LNCaP clone FGC (cell line): ENCODE measurements around the gene DBR1.

Source experiments
- DNase-seq: peaks from one replicate; pipeline ENCODE4 v3.0.0-alpha.2; 2011; ENCODE audit warnings: low read depth
- H3K4me3 ChIP-seq: 2 replicates; pipeline ENCODE4 v1.5.1; 2011; ENCODE audit warnings: mild to moderate bottlenecking, low read depth, low read length, control low read depth
- CTCF ChIP-seq: IDR thresholded peaks from 2 replicates; pipeline ENCODE4 v1.5.1; 2012; ENCODE audit warnings: mild to moderate bottlenecking; ENCODE audit not compliant: control insufficient read depth, insufficient read depth; ENCODE audit errors: extremely low read depth

DBR1 gene

GRCh38 chr3:138186803-138187295 is 12.1 kb upstream of the DBR1 start:
- peak overlapping the region; percentile 94 for H3K4me3 ChIP-seq
- DNase-seq = no peak
- TF ChIP-seq CTCF = no peak

GRCh38 chr3:138186221-138186620 is 11.5 kb upstream of the DBR1 start:
- peak overlapping the region; percentile 94 for H3K4me3 ChIP-seq
- no peak for DNase-seq
- no peak for TF ChIP-seq CTCF

- no peak for DNase-seq
- H3K4me3 ChIP-seq = no peak overlapping the region
- no peak for TF ChIP-seq CTCF
Observed at GRCh38 chr3:138184994-138185393, 10.3 kb upstream of the DBR1 start.

GRCh38 chr3:138180375-138181029 is 5.8 kb upstream of the DBR1 start:
- TF ChIP-seq CTCF = peak; percentile 85
- no peak for DNase-seq
- H3K4me3 ChIP-seq = no peak overlapping the region

GRCh38 chr3:138173769-138174420 is 826 bp downstream of the DBR1 start:
- no peak for TF ChIP-seq CTCF
- peak overlapping the region; percentile 87 for H3K4me3 ChIP-seq
- no peak for DNase-seq

GRCh38 chr3:138172625-138173024 is 2.1 kb downstream of the DBR1 start:
- no peak for TF ChIP-seq CTCF
- DNase-seq = no peak
- no peak overlapping the region for H3K4me3 ChIP-seq
